Activated CD4-positive, alpha-beta T cell treated with anti-CD3 and anti-CD28 coated beads, Interleukin-2, amount 50 U/mL, for 48 hours (primary cell): ENCODE data around the gene SH3BGRL2.

ENCODE experiments used
- DNase-seq, 2 experiments: peaks; one replicate each; pipeline ENCODE4 v3.0.0-alpha.2; 2020

SH3BGRL2 gene

GRCh38 chr6:79630883-79631692 lies at the start of gene SH3BGRL2:
Gene SH3BGRL2, plus strand, starts transcription at chr6:79631329. Its CDS starts 133 bp downstream, at chr6:79631462.
- peak; percentile 28 to 43 for DNase-seq

GRCh38 chr6:79584332-79584731 lies 46.8 kb upstream of the SH3BGRL2 start:
- DNase-seq: no peak

GRCh38 chr6:79586548-79586947 lies 44.6 kb upstream of the SH3BGRL2 start:
- DNase-seq: no peak

GRCh38 chr6:79589701-79590100 lies 41.4 kb upstream of the SH3BGRL2 start:
- DNase-seq: no peak

- DNase-seq: no peak
Observed at GRCh38 chr6:79597155-79597554, 34.0 kb upstream of the SH3BGRL2 start.

GRCh38 chr6:79598012-79598411 lies 33.1 kb upstream of the SH3BGRL2 start:
- no peak for DNase-seq

GRCh38 chr6:79599725-79600259 lies 31.3 kb upstream of the SH3BGRL2 start:
- no peak for DNase-seq

- no peak for DNase-seq
Observed at GRCh38 chr6:79600313-79600712, 30.8 kb upstream of the SH3BGRL2 start.

GRCh38 chr6:79600812-79601609 lies 30.1 kb upstream of the SH3BGRL2 start:
- no peak for DNase-seq

GRCh38 chr6:79602859-79603258 lies 28.3 kb upstream of the SH3BGRL2 start:
- DNase-seq: no peak

- DNase-seq: no peak
Observed at GRCh38 chr6:79604583-79605037, 26.5 kb upstream of the SH3BGRL2 start.

- DNase-seq: no peak
Observed at GRCh38 chr6:79605061-79605460, 26.1 kb upstream of the SH3BGRL2 start.

- no peak for DNase-seq
Observed at GRCh38 chr6:79605968-79606764, 25.0 kb upstream of the SH3BGRL2 start.

- no peak for DNase-seq
Observed at GRCh38 chr6:79607000-79607399, 24.1 kb upstream of the SH3BGRL2 start.

- DNase-seq: no peak
Observed at GRCh38 chr6:79608334-79609224, 22.6 kb upstream of the SH3BGRL2 start.

GRCh38 chr6:79609225-79609595 lies 21.9 kb upstream of the SH3BGRL2 start:
- DNase-seq: no peak

GRCh38 chr6:79610306-79611009 lies 20.7 kb upstream of the SH3BGRL2 start:
- no peak for DNase-seq

- DNase-seq: no peak
Observed at GRCh38 chr6:79612457-79612856, 18.7 kb upstream of the SH3BGRL2 start.

- no peak for DNase-seq
Observed at GRCh38 chr6:79612918-79613317, 18.2 kb upstream of the SH3BGRL2 start.

GRCh38 chr6:79613912-79614311 lies 17.2 kb upstream of the SH3BGRL2 start:
- DNase-seq: no peak
